Chondrocyte (in vitro differentiated cells): Measurements from ENCODE around the gene MYL10. TPM values are rescaled to one million over a fixed set of nuclear protein-coding genes. Genes with fewer than 3 reads are reported as not detected.

Experiments used
- DNase-seq: peaks from one replicate; pipeline ENCODE4 v3.0.0; 2021; ENCODE audit warnings: mixed read lengths, low spot score
- H3K27ac Mint-ChIP-seq: one replicate; pipeline ENCODE4 v1.8.0; 2021; ENCODE audit warnings: mild to moderate bottlenecking, moderate library complexity, mixed read lengths; ENCODE audit not compliant: unreplicated experiment
- H3K27me3 Mint-ChIP-seq: 2 replicates; pipeline ENCODE4 v1.8.0; 2021; ENCODE audit warnings: low read depth, mixed read lengths
- H3K36me3 Mint-ChIP-seq: 2 replicates; pipeline ENCODE4 v1.8.0; 2021; ENCODE audit warnings: low read depth, mixed read lengths
- H3K4me1 Mint-ChIP-seq: 2 replicates; pipeline ENCODE4 v1.8.0; 2021; ENCODE audit warnings: low read depth, mild to moderate bottlenecking, mixed read lengths
- H3K4me3 Mint-ChIP-seq: one replicate; pipeline ENCODE4 v1.8.0; 2021; ENCODE audit warnings: mild to moderate bottlenecking, moderate library complexity, mixed read lengths; ENCODE audit not compliant: unreplicated experiment
- H3K9me3 Mint-ChIP-seq: 2 replicates; pipeline ENCODE4 v1.8.0; 2021; ENCODE audit warnings: low read depth, mixed read lengths
- CTCF ChIP-seq: fragments of 200-600 bp; sonication (generic); IDR thresholded peaks from 2 replicates; pipeline ENCODE4 v1.5.0; 2021; ENCODE audit warnings: antibody characterized with exemption, mild to moderate bottlenecking, moderate library complexity
- total RNA-seq: library from RNA; stranded (reverse); gene quantifications from 3 replicates; pipeline ENCODE4 v1.2.1, GENCODE V29; 2021

MYL10 gene
- total RNA-seq, 1 donor from 2014 or later = 3.4 TPM

GRCh38 chr7:101620395-101620794, 8.7 kb downstream of the MYL10 start:
- no peak for DNase-seq
- Mint-ChIP-seq H3K27me3 (no peaks in the 10 kb centered on the region), H3K4me1 (peaks cover 41% of the 10 kb centered on the region), H3K4me3 (no peak overlapping the region), H3K9me3 (no peaks in the 10 kb centered on the region), H3K36me3 (no peaks in the 10 kb centered on the region), H3K27ac (no peak overlapping the region)
- no peak for TF ChIP-seq CTCF

- DNase-seq = no peak
- Mint-ChIP-seq H3K27me3 (no peaks in the 10 kb centered on the region), H3K9me3 (no peaks in the 10 kb centered on the region), H3K4me1 (peaks cover 41% of the 10 kb centered on the region), H3K4me3 (no peak overlapping the region), H3K36me3 (no peaks in the 10 kb centered on the region), H3K27ac (no peak overlapping the region)
- no peak for TF ChIP-seq CTCF
Measured at GRCh38 chr7:101618916-101619315, 10.2 kb downstream of the MYL10 start.

GRCh38 chr7:101618207-101618839, 10.8 kb downstream of the MYL10 start:
- H3K36me3 Mint-ChIP-seq = no peaks in the 10 kb centered on the region
- no peak overlapping the region for H3K27ac Mint-ChIP-seq
- no peak overlapping the region for H3K4me3 Mint-ChIP-seq

GRCh38 chr7:101617451-101618206, 11.5 kb downstream of the MYL10 start:
- TF ChIP-seq CTCF = no peak
- H3K9me3 Mint-ChIP-seq = no peaks in the 10 kb centered on the region
- H3K4me1 Mint-ChIP-seq = peaks cover 45% of the 10 kb centered on the region
- no peaks in the 10 kb centered on the region for H3K27me3 Mint-ChIP-seq
- no peaks in the 10 kb centered on the region for H3K36me3 Mint-ChIP-seq
- H3K4me3 Mint-ChIP-seq = no peak overlapping the region
- DNase-seq = no peak
- no peak overlapping the region for H3K27ac Mint-ChIP-seq

More at GRCh38 chr7:101618207-101618839, 10.8 kb downstream of the MYL10 start:
- no peak for TF ChIP-seq CTCF
- Mint-ChIP-seq H3K9me3 (no peaks in the 10 kb centered on the region), H3K27me3 (no peaks in the 10 kb centered on the region), H3K4me1 (peaks cover 45% of the 10 kb centered on the region)
- no peak for DNase-seq

- no peaks in the 10 kb centered on the region for H3K27me3 Mint-ChIP-seq
- H3K27ac Mint-ChIP-seq = peak overlapping the region; percentile 96
Measured at GRCh38 chr7:101615446-101615845, 13.7 kb downstream of the MYL10 start.

More at GRCh38 chr7:101615446-101615845, 13.7 kb downstream of the MYL10 start:
- no peak overlapping the region for H3K4me3 Mint-ChIP-seq
- no peaks in the 10 kb centered on the region for H3K9me3 Mint-ChIP-seq
- no peak for DNase-seq
- TF ChIP-seq CTCF = no peak
- peaks cover 43% of the 10 kb centered on the region for H3K4me1 Mint-ChIP-seq
- no peaks in the 10 kb centered on the region for H3K36me3 Mint-ChIP-seq
